Endothelial cell of umbilical vein (primary cell): ENCODE results near the gene LHFPL5.

Experiments used
- POLR2A ChIP-seq: IDR thresholded peaks from 2 replicates; pipeline ENCODE4 v1.6.1; 2012; ENCODE audit warnings: low read depth, mild to moderate bottlenecking, control low read depth, low read length
- POLR2AphosphoS5 ChIP-seq: IDR thresholded peaks from 2 replicates; pipeline ENCODE4 v1.6.1; 2012; ENCODE audit warnings: low read depth, mild to moderate bottlenecking, control low read depth, low read length, moderate library complexity; ENCODE audit not compliant: insufficient read depth
- TF ChIP-seq, protein P1 (sequence below), 2 donors: IDR thresholded peaks; 1 replicate in 1 of 2; 2 replicates in 1 of 2; pipeline ENCODE4 v1.5.1; 2011; ENCODE audit warnings: low read length in 2 of 2, mild to moderate bottlenecking in 2 of 2, moderate library complexity in 2 of 2, control low read depth in 1 of 2, inconsistent platforms in 1 of 2, low read depth in 1 of 2; ENCODE audit not compliant: insufficient read depth in 1 of 2; ENCODE audit errors: extremely low read depth in 1 of 2

DNA sequence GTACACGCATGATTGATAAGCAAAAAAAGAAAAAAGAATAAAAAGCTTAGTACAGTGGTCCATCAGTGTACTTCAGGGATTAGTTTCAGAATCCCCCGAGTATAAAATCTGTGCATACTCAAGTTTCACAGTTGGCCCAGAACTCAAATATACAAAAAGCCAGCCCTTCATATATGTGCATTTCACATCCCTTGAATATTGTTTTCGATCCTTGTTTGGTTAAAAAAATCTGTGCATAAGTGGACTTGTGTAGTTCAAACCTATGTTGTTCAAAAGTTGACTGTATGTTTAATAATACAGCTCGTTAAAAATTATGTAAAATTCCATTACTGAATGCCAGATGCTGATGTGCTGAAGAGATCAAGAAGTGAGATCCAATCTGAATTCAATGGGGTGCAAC lies 54.2 kb downstream of the LHFPL5 start:
- TF ChIP-seq POLR2A = no peak
- TF ChIP-seq, protein P1, sequence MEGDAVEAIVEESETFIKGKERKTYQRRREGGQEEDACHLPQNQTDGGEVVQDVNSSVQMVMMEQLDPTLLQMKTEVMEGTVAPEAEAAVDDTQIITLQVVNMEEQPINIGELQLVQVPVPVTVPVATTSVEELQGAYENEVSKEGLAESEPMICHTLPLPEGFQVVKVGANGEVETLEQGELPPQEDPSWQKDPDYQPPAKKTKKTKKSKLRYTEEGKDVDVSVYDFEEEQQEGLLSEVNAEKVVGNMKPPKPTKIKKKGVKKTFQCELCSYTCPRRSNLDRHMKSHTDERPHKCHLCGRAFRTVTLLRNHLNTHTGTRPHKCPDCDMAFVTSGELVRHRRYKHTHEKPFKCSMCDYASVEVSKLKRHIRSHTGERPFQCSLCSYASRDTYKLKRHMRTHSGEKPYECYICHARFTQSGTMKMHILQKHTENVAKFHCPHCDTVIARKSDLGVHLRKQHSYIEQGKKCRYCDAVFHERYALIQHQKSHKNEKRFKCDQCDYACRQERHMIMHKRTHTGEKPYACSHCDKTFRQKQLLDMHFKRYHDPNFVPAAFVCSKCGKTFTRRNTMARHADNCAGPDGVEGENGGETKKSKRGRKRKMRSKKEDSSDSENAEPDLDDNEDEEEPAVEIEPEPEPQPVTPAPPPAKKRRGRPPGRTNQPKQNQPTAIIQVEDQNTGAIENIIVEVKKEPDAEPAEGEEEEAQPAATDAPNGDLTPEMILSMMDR (IDR thresholded peaks at IDR 0.05; ENCODE audit: extremely low read depth in 1 of 2, insufficient read depth in 1 of 2, low read depth in 1 of 2, low read length in 2 of 2) = no peak
- TF ChIP-seq POLR2AphosphoS5 = no peak
